ENCODE data around the gene DDX60.
A peak's percentile ranks its signal among the peaks of the same experiment; 100 is the strongest.

Gene DDX60

GRCh38 chr4:168319486-168320019 is 1.0 kb upstream of the DDX60 start:
- Histone ChIP-seq H3K36me3 (ENCODE audit: control insufficient read depth, insufficient read depth, low read length) (no peaks in the 10 kb centered on the region), H3K4me3 (ENCODE audit: low read depth, low read length) (peak overlapping the region; percentile 87), H3K9ac (no peak overlapping the region), H2AFZ (peak overlapping the region; percentile 23), H3K27ac (no peak overlapping the region), H3K9me3 (ENCODE audit: control insufficient read depth, low read length) (no peaks in the 10 kb centered on the region), H3K79me2 (no peaks in the 10 kb centered on the region), H3K4me2 (ENCODE audit: low read length) (no peak overlapping the region), H3K4me1 (no peaks in the 10 kb centered on the region), H3K27me3 (ENCODE audit: control insufficient read depth, insufficient read depth, low read length) (no peaks in the 10 kb centered on the region)
- no peak for TF ChIP-seq CTCF (IDR thresholded peaks at IDR 0.05)

GRCh38 chr4:168317621-168318020 is 931 bp downstream of the DDX60 start:
- Histone ChIP-seq H3K36me3 (ENCODE audit: control insufficient read depth, insufficient read depth, low read length) (no peaks in the 10 kb centered on the region), H2AFZ (peak overlapping the region; percentile 85), H3K9ac (no peak overlapping the region), H3K27ac (peak overlapping the region; percentile 94), H3K27me3 (ENCODE audit: control insufficient read depth, insufficient read depth, low read length) (no peaks in the 10 kb centered on the region), H3K4me3 (ENCODE audit: low read depth, low read length) (peak overlapping the region; percentile 87), H3K4me2 (ENCODE audit: low read length) (peak overlapping the region; percentile 61), H3K9me3 (ENCODE audit: control insufficient read depth, low read length) (no peaks in the 10 kb centered on the region), H3K4me1 (no peaks in the 10 kb centered on the region), H3K79me2 (no peaks in the 10 kb centered on the region)
- TF ChIP-seq CTCF (IDR thresholded peaks at IDR 0.05), result no peak

- no peaks in the 10 kb centered on the region for H3K27me3 ChIP-seq (ENCODE audit: control insufficient read depth, insufficient read depth, low read length)
- H3K4me2 ChIP-seq (ENCODE audit: low read length), result no peak overlapping the region
- H3K36me3 ChIP-seq (ENCODE audit: control insufficient read depth, insufficient read depth, low read length), result no peaks in the 10 kb centered on the region
- H3K27ac ChIP-seq, result no peak overlapping the region
- TF ChIP-seq CTCF (IDR thresholded peaks at IDR 0.05), result no peak
- no peaks in the 10 kb centered on the region for H3K79me2 ChIP-seq
- H2AFZ ChIP-seq, result no peak overlapping the region
- H3K9me3 ChIP-seq (ENCODE audit: control insufficient read depth, low read length), result no peaks in the 10 kb centered on the region
- H3K4me3 ChIP-seq (ENCODE audit: low read depth, low read length), result no peak overlapping the region
- H3K9ac ChIP-seq, result no peak overlapping the region
- H3K4me1 ChIP-seq, result no peaks in the 10 kb centered on the region
These were observed 8.8 kb downstream of the DDX60 start for GRCh38 chr4:168309781-168310180.

- H3K79me2 ChIP-seq, result no peaks in the 10 kb centered on the region
- H2AFZ ChIP-seq, result no peak overlapping the region
- H3K9ac ChIP-seq, result no peak overlapping the region
- H3K4me3 ChIP-seq (ENCODE audit: low read depth, low read length), result no peak overlapping the region
- no peaks in the 10 kb centered on the region for H3K27me3 ChIP-seq (ENCODE audit: control insufficient read depth, insufficient read depth, low read length)
- H3K9me3 ChIP-seq (ENCODE audit: control insufficient read depth, low read length), result no peaks in the 10 kb centered on the region
- H3K36me3 ChIP-seq (ENCODE audit: control insufficient read depth, insufficient read depth, low read length), result no peaks in the 10 kb centered on the region
- H3K27ac ChIP-seq, result no peak overlapping the region
- no peak overlapping the region for H3K4me2 ChIP-seq (ENCODE audit: low read length)
- H3K4me1 ChIP-seq, result no peaks in the 10 kb centered on the region
- TF ChIP-seq CTCF (IDR thresholded peaks at IDR 0.05), result no peak
These were observed 9.6 kb downstream of the DDX60 start for GRCh38 chr4:168308912-168309311.

GRCh38 chr4:168306476-168306875 is 12.1 kb downstream of the DDX60 start:
- Histone ChIP-seq H3K4me1 (no peaks in the 10 kb centered on the region), H3K36me3 (ENCODE audit: control insufficient read depth, insufficient read depth, low read length) (no peaks in the 10 kb centered on the region), H3K27me3 (ENCODE audit: control insufficient read depth, insufficient read depth, low read length) (no peaks in the 10 kb centered on the region), H2AFZ (no peak overlapping the region), H3K9ac (no peak overlapping the region), H3K27ac (no peak overlapping the region), H3K79me2 (no peaks in the 10 kb centered on the region), H3K4me3 (ENCODE audit: low read depth, low read length) (no peak overlapping the region), H3K4me2 (ENCODE audit: low read length) (no peak overlapping the region), H3K9me3 (ENCODE audit: control insufficient read depth, low read length) (no peaks in the 10 kb centered on the region)
- TF ChIP-seq CTCF (IDR thresholded peaks at IDR 0.05), result no peak
